Esophagus squamous epithelium (tissue), 5 donors: ENCODE data around the gene CREG1. TPM values are rescaled to one million over a fixed set of nuclear protein-coding genes. Genes with fewer than 3 reads are reported as not detected.

Source experiments
- DNase-seq: peaks from one replicate; lab custom pipeline; 2025; lab: John Stamatoyannopoulos, UW
- H3K27ac ChIP-seq, 4 donors: fragments of 200-600 bp; sonication (generic); one replicate each; pipeline ENCODE4 v1.5.1; 2016 to 2019; ENCODE audit warnings: mild to moderate bottlenecking in 1 of 4
- H3K27me3 ChIP-seq, 4 donors: fragments of 200-600 bp; sonication (generic); 1 replicate in 3 of 4; 2 replicates in 1 of 4; pipeline versions ENCODE4 v1.5.1 to v1.6.0; 2017 to 2021; ENCODE audit warnings: antibody characterized with exemption in 1 of 4
- H3K36me3 ChIP-seq, 3 donors: fragments of 200-600 bp; sonication (generic); one replicate each; pipeline ENCODE4 v1.5.1; 2016 to 2019
- H3K4me1 ChIP-seq, 3 donors: fragments of 200-600 bp; sonication (generic); one replicate each; pipeline ENCODE4 v1.5.1; 2017 to 2019
- H3K4me3 ChIP-seq, 4 donors: fragments of 200-600 bp; sonication (generic); 1 replicate in 3 of 4; 2 replicates in 1 of 4; pipeline ENCODE4 v1.5.1; 2016 to 2019; ENCODE audit warnings: mild to moderate bottlenecking in 2 of 4, moderate library complexity in 1 of 4
- H3K9me3 ChIP-seq, 3 donors: fragments of 200-600 bp; sonication (generic); one replicate each; pipeline ENCODE4 v1.5.1; 2016 to 2019
- CTCF ChIP-seq, 6 experiments: fragments of 450-650 bp in 4 of 6; fragments of 200-600 bp in 2 of 6; sonication (generic) in 2 of 6; IDR thresholded peaks; one replicate each; pipeline ENCODE4 v1.5.1; 2016 to 2019; ENCODE audit warnings: antibody characterized with exemption in 6 of 6, mild to moderate bottlenecking in 4 of 6, moderate library complexity in 4 of 6
- POLR2A ChIP-seq, 4 donors: fragments of 450-650 bp; IDR thresholded peaks; one replicate each; pipeline ENCODE4 v1.6.1; 2017; ENCODE audit warnings: antibody characterized with exemption in 4 of 4, mild to moderate bottlenecking in 4 of 4, moderate library complexity in 3 of 4
- WGBS, 2 donors: methylation state at CpG; one replicate each; pipeline ENCODE4 v1.1.5; 2018; 5-methylcytosine and 5-hydroxymethylcytosine counted together
- intact Hi-C: fragments of 100-400 bp; cut with DNase I; formaldehyde crosslinking; loops from one replicate; pipeline ENCODE4 v1.15.0; 2022
- total RNA-seq, 4 donors: library from RNA; depleted of rRNA; stranded (reverse); fragments of >200 nt; gene quantifications; one replicate each; pipeline ENCODE4 v1.1.0, GENCODE V29; 2016
- donor health status: DM: yes; HTN: yes; CAD: no.

The CREG1 gene
- total RNA-seq, 4 donors from 2014 or later = 110 to 203 (median 175) TPM

GRCh38 chr1:167548059-167548932 is 5.3 kb downstream of the CREG1 start:
- intact Hi-C loops = no loop called here
- TF ChIP-seq POLR2A (IDR thresholded peaks at IDR 0.05) (no peak), CTCF (IDR thresholded peaks at IDR 0.05) (no peak)
- Histone ChIP-seq H3K36me3 (peaks cover 0 to 44% (median 12%) of the 10 kb centered on the region in 3 donors), H3K4me1 (peaks cover 0 to 77% (median 57%) of the 10 kb centered on the region in 3 donors), H3K9me3 (no peaks in the 10 kb centered on the region), H3K4me3 (peak overlapping the region in 1 of 4 donors; percentile 41), H3K27ac (peak overlapping the region; percentile 52 to 82 (median 72)), H3K27me3 (no peaks in the 10 kb centered on the region)
- 56 to 58% methylated on average over 5 of the region's 5 CpGs for WGBS, 2 donors
- no peak for DNase-seq

DNA sequence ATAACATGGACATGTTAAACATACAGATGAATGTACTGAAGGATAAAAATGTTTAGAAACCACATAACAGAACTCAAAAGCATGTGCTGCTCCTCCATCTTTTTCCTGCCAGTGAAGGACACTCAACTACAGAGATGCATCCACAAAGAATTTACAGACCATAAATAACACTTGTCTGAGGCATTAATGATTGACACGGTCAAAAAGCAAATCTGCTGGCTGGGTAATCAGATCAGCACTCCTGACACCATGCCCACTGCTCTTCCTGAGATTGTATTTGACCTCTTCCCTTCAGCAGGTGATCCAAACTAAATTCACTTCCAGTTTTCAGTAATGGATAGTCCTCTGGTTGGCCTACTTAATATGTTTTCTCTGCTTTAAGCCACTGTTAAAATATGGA is 6.6 kb downstream of the CREG1 start:
- TF ChIP-seq CTCF (IDR thresholded peaks at IDR 0.05) (no peak), POLR2A (IDR thresholded peaks at IDR 0.05) (no peak)
- DNase-seq = no peak
- Histone ChIP-seq H3K4me3 (no peak overlapping the region), H3K9me3 (no peaks in the 10 kb centered on the region), H3K27ac (no peak overlapping the region), H3K36me3 (peaks cover 0 to 56% (median 12%) of the 10 kb centered on the region in 3 donors), H3K4me1 (peaks cover 0 to 80% (median 59%) of the 10 kb centered on the region in 3 donors), H3K27me3 (no peaks in the 10 kb centered on the region)
- intact Hi-C loops = no loop called here
- WGBS, 2 donors = 73 to 81% methylated on average over 1 of the region's 1 CpG

GRCh38 chr1:167545349-167545748 is 8.2 kb downstream of the CREG1 start:
- Histone ChIP-seq H3K4me3 (no peak overlapping the region), H3K27me3 (no peaks in the 10 kb centered on the region), H3K4me1 (peaks cover 0 to 71% (median 45%) of the 10 kb centered on the region in 3 donors), H3K9me3 (no peaks in the 10 kb centered on the region), H3K36me3 (peaks cover 0 to 66% (median 12%) of the 10 kb centered on the region in 3 donors), H3K27ac (peak overlapping the region in 3 of 4 donors; percentile 49 to 78 (median 55))
- no peak for TF ChIP-seq CTCF (IDR thresholded peaks at IDR 0.05)
- no peak for TF ChIP-seq POLR2A (IDR thresholded peaks at IDR 0.05)
- 78 to 82% methylated on average over 4 of the region's 4 CpGs for WGBS, 2 donors
- intact Hi-C loops = no loop called here
- DNase-seq = no peak

DNA sequence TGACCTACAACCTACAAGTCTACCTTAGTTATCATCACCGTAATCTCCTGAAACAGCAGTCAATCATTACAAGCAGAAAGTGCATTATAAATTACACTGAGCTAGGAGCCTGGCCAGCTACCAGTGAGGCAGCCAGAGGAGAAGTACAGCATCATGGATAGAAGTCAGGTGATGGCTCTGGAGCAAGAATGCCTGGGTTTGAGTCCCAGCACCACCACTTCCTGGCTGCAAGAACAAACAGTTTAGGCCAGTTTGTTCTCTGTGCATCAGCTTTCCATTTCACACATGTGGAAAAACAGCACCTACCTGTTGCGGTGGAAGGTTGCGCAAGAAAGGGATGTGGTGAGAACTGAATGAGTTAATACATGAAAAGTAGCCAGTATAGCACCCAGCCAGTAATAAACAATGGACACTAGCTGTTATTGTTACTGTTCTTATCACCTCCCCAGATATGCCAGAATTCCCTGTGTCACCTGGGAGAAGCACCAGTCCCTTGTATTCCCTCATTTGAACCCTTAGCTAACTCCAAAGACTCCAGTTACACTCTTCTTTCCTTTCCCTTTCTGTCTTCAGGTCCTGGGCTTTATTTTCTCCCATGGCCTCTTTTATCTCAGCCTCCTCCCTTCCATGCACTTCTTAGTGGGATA is 9.0 kb downstream of the CREG1 start:
- TF ChIP-seq CTCF (IDR thresholded peaks at IDR 0.05) (no peak), POLR2A (IDR thresholded peaks at IDR 0.05) (no peak)
- WGBS, 2 donors = 42 to 55% methylated on average over 3 of the region's 3 CpGs
- H3K27ac ChIP-seq = peak overlapping the region in 3 of 4 donors; percentile 49 to 78 (median 55)
- no peak overlapping the region for H3K4me3 ChIP-seq
- H3K27me3 ChIP-seq = no peaks in the 10 kb centered on the region
- intact Hi-C loops = no loop called here
- H3K9me3 ChIP-seq = no peaks in the 10 kb centered on the region
- no peak for DNase-seq
- peaks cover 0 to 68% (median 39%) of the 10 kb centered on the region in 3 donors for H3K4me1 ChIP-seq
- peaks cover 0 to 66% (median 12%) of the 10 kb centered on the region in 3 donors for H3K36me3 ChIP-seq
